22Rv1 (cell line): ENCODE results near the gene C9.

ENCODE experiments used
- CTCF ChIP-seq: fragments of 450-650 bp; IDR thresholded peaks from 2 replicates; pipeline ENCODE4 v1.5.1; 2017; ENCODE audit warnings: mild to moderate bottlenecking
- ZFX ChIP-seq: fragments of 450-650 bp; IDR thresholded peaks from 2 replicates; pipeline ENCODE4 v1.6.1; 2017; ENCODE audit warnings: antibody characterized with exemption, borderline replicate concordance

GRCh38 chr5:39337252-39337915 lies 26.9 kb downstream of the C9 start:
- TF ChIP-seq CTCF (no peak), ZFX (no peak)
